Central memory CD4-positive, alpha-beta T cell (primary cell): Measurements from ENCODE around the gene EPN2.

Experiments used
- DNase-seq: peaks from one replicate; pipeline ENCODE4 v3.0.0; 2022

Gene EPN2

DNA sequence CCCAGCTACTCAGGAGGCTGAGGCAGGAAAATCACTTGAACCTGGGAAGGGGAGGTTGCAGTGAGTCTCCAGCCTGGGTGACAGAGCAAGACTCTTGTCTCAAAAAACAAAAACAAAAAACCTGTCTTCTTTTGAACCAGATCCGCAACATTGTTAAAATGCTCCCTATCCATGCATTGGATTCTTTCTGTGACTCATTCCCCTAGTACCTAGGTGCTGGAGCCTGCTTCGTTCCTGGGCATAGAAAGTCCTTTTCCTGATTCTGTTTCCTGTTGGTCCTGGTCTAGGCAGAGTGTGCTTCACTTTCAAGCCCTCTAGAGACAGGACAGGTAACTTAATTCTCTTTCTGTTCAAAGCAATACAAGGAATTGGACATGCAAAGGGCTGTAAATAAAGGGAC is 5.2 kb downstream of the EPN2 start:
- DNase-seq = no peak

DNA sequence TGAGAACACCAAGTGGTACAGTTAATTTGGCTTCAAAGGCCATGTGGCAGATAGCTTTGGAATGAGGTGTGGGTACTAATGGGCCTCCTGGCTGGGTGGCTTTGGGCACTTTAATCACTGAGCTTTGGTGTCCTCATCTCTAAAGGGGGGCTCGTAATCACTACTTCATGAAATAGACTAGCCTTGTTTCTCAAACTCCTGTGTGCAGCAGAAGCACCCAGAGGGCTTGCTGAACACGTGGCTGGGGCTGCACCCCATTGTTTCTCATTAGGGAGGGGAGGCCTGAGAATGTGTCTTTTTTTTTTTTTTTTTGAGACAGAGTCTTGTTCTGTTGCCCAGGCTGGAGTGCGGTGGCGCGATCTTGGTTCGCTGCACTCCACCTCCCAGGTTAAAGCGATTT is 5.8 kb downstream of the EPN2 start:
- DNase-seq = no peak

DNA sequence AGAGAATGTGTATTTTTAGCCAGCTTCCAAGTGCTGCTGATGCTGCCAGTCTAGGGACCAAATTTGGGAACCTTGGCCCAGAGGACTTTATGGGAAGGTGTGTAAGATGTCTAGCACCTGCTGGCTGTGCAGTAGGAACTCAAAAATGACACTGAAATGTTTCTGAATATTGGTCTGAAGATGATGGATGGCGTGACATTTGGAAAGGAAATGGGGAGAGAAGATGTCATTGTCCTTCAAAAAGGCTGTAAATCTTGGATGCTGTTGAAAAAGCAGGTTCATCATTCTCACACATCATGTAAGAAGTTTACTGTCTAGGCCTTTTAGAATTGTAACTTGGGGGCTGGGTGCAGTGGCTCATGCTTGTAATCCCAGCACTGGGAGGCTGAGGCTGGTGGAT is 6.7 kb downstream of the EPN2 start:
- DNase-seq = no peak

DNA sequence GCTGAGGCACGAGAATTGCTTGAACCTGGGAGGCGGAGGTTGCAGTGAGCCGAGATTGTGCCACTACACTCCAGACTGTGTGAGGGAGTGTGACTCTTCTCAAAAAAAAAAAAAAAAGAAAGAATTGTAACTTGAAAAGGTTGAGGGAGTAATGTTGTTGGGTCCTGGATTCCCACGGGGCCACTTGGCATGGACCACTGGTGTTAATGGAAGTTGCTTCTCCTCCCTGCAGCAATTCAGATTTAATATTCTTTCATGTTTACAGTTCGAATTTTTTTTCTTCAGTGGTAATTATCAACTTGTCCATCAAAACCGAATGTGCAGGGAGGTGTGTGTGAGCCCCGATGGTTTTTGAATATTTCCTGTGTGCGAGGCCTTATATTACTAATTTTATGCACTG is 7.2 kb downstream of the EPN2 start:
- no peak for DNase-seq

DNA sequence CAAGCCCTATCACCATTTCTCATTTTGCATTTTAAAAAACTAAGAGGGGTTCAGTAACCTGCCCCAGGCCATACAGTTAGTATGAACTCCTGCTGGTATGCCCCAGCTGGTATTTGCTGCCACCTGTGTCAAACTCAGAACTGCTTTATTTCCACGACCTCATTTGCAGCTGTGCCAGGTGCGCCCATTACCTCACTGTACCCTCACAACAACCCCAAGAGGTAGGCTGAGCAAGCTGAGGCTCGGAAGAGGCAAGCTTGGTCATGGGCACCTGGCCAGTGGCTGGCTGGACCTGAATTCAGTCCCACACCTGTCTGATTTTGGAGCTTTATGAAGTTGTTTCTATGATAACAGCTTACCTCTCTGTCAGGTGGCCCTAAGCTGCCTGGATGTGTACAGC is 7.6 kb downstream of the EPN2 start:
- DNase-seq = no peak

DNA sequence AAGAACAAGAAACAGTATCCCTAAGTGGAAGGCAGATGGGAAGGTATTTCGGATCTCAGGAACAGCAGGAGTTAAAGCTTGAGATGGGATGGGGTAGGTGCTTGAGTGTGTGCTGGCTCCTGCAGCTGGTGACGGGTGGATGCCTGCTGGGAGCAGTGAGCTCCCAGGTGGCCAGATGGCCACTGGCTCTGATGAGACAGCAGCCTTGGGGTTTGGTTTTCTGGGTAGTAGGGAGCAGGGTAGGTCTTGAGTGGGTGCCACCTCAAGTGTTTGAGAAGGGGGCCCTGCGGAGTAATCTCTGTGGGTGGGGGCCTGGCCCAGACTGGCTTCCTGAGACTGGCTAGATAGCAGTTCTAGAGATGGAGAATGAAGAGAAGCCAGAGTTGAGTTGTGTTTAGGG is 10.3 kb downstream of the EPN2 start:
- no peak for DNase-seq

DNA sequence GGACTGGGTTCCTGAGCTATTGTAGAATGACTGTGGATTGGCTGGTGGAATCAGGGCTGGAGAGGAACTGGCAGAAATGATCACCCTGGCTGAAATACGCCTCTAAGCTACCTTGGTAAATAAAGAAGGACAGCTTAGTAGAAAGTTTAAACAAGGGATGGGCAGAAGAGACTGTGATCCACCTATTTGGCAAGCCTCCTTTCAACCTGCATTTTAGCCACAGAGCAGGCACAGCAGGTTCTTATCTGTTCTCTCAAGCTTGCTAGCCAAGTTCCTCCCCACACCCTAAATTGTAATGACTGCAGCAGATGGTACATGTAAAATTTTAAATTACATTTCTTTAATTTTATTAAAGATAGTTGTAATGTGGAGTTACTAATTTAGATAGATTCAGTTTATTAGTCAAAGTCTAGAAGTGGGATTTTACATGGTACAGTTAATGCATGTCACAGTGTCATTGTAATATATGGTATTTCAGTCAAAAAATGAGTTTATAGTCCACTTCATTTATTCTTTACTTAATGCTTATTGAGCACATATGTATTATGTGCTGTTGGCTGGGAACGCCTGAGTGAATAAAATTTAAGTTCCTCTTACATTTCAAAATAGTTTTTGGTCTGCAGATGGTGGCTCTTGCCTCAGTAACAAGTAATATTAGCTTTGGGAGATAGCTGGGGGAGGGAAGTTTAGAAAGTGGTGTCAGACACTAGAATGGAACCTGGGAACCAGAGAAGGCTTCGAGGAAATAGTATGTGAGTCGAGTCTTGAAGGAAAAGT is 11.2 kb downstream of the EPN2 start:
- no peak for DNase-seq

DNA sequence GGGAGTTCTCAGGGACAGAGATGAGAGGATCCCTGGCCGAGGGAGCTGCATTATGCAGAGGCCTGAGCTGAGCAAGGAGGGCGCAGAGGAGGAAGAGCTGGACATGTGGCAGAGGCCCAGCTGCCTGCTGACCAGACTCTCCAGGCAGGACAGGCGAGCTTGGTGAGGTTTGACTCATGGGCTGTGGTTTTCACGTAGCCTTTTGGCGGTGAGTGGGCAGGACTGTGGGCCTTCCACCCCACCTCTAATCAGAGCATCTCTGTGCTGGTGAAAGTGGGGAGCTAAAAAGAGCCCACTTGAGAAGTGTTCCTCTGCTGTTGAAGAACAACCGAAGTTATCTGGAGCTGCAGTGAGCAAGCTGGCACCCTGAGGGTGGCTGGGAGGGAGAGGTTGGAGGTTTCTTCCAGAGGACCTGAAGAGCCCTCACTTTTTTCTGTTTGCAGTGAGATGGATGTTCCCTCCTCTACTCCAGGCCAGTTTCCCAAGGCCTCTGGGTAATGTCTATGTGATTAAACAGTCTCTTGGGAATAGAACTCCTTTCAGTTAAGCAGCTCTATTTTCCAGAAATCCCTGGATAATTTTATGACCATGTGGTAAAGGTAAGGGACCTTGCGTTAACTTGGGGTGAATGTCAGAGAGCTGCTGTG is 11.9 kb downstream of the EPN2 start:
- DNase-seq = no peak

DNA sequence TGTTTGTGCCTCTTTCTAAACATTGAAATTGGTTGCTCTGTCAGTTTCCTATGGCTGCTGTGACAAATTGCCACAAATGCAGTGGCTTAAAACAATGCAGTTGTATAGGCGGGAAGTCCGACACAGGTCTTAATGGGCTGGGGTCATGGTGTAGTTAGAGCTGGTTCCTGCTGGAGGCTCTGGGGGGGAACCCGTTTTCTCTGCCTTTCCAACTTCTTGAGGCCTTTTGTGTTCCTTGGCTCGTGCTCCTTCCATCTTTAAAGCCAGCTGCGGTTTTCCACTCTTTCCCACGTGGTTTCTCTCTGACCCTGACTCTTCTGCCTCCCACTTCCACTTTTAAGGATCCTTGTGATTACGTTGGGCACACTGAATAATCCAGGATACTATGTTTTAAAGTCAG is 12.5 kb downstream of the EPN2 start:
- no peak for DNase-seq

DNA sequence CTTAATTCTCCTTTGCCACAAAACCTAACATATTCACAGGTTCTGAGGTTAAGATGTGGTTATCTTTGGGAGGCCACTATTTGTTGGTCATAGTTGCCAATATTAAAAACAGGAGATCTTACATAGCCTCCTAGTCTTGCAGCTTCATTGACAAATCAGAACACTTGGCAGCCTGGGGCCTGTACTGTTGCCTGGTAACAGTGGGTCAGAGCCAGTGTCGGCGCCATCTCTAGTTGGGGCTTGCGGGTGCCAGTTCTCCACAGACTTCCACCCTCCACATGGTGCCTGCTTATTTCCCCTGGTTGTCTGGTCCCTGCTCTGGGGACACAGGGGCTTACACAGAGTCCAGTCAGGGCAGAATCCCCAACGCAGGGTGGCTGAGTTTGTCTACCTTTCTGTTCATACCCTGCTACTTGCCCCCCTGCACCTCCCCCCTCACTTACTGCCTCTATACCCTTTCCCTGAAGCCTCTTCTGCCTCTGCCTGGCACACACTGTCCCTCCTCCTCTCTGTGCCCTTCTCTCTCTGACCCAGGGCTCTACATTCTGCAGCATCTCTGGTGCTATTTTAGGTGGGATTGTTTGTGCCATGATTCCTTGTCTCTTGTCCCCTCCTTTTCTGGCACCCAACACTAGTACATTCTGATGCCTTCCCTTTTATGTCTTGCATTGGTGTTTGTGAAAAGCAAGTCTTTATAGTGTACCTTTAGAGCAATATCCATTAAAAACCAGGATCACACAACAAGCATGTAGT is 13.4 kb downstream of the EPN2 start:
- no peak for DNase-seq

DNA sequence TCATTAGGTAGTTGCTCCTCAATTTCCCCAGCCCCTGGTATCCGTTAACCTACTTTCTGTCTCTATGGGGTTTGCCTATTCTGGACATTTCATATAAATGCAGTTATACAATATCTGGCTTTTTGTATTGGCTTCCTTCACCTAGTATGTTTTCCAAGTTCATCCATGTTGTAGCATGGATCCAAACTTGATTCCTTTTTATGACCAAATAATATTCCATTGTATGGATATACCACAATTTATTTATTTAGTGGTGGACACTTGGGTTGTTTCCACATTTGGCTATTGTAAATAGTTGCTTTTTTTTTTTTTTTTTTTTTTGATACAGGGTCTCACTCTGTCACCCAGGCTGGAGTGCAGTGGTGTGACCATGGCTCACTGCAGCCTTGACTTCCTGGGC is 15.9 kb downstream of the EPN2 start:
- no peak for DNase-seq

DNA sequence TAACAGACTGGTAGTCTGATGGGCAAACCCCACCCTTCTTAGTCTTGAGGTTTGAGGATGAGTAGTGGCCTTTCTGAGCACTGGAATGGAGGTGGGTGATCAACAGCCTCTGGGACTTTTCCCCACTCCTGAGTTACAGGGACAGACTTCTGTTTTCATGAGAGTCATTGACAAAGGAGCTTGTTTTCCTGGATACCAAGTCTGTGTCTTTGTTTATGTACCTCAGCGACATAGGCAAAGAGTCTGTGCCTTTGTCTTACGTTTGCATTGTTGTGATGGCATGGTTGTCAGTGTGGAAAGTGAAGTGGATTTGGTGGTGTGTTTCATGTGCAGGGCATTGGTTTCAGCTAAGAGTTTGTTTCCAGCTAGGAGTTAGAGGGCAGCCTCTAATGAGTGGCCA is 17.5 kb downstream of the EPN2 start:
- DNase-seq = no peak

DNA sequence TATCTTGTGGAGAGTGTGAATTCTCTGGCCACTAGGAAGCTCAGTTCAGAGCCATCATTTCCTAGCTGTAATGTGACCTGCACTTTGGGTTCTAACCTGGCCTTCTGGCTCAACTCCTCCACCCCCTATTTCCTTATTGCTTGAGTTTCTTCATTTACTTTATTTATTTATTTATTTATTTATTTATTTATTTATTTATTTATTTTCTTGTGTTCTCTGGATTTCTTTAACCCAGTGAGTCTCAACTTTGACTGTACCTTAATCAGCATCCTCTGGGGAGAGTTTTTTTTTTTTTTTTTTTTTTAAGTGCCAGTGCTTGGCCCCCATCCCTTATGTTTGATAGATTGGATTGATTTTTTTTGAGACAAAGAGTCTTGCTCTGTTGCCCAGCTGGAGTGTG is 18.1 kb downstream of the EPN2 start:
- no peak for DNase-seq

DNA sequence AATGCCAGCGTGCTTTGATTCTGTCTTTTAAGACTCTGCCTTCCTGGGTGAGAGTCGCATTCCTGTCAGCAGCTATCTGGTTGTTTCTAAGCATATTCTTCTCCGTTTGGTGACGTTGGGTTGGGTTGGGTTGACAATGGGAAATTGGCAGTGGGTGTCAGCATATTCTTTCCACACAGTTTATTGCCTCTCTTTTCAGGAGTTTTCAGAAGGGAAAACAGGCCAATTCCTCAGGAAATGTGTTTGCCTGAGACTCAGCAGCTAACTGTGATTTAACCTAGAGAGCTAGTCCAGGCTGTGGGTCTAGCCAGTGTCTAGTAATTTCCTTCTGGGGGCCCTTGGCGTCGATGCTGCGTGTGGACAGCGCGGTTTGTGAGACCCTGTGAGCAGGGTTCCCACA is 21.2 kb downstream of the EPN2 start:
- no peak for DNase-seq

DNA sequence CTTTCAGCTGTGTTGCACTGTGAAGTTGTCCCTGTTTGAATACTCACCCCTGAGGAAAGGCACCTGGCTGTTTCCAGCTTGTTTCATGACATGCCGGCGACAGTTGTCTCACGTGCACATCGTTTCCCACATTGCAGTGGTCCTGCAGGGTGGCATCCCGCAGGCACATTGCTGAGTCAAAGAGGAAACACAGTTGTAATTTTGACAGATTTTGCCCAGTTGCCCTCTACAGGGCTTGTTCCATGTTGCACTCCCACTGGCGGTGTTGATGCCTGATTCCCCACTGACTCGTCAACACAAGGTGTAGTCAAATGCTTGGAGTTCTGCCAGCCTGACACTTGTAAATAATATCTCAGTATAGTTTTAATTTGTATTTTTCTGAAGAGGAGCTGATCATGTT is 23.8 kb downstream of the EPN2 start:
- no peak for DNase-seq

DNA sequence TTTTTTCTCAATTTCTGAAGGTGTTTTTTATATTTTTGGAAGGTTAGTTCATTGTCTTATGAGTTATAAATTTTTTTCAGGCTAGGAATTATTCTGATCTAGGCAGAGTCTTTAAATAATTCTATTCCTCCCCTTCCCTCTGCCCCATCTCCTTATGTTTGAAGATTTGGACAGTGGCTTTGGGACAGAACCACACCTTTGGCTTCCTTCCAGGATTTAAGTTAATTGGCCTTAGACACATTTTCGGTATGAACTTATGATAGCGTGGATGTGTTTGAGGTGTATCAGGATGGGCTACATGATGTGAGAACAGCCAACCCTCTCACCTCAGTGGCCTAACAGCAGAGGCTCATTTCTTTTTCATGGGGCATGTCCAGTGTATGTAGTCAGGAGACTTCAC is 24.3 kb downstream of the EPN2 start:
- no peak for DNase-seq

DNA sequence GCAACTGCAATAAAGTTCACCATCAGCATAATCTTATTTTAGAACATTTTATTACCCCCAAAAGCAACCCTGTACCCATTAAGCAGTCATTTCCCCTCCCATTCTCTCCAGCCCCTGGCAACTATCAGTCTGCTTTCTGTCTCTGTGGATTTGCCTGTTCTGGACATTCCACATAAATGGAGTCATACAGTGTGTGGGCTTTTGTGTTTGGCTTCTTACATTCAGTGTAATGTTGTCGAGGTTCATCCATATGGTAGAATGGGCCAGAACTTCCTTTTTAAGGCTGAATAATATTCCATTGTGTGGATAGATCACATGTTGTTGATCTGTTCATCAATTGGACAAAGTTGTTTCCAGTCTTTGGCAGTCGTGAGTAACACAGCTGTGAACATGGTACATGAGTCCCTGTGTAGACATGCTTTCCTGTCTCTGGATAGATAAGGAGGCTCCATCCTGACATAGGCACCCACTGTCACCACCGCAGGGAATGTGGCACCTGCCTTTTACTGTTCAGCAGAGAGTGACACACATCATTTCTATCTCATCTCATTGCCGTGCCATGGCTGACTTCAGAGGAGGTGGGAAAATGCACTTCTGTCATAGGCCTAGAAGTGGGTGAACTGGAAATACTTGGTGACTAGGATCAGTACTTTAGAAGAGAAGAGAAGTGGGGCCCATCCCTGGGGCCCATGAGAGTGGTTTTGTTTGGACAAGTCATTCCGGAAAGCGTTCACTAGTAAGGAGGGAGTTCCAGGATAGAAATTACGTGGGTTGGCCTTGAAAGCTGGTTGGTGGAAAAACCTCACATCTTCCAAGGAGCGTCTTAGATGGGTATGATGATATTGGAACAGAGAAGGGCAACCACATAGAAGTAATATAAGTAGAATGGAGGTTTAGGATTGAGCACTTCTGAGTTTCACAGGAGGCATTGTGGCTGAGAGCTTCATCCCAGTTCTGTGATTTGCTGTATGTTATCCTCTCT is 25.8 kb downstream of the EPN2 start:
- DNase-seq = no peak

DNA sequence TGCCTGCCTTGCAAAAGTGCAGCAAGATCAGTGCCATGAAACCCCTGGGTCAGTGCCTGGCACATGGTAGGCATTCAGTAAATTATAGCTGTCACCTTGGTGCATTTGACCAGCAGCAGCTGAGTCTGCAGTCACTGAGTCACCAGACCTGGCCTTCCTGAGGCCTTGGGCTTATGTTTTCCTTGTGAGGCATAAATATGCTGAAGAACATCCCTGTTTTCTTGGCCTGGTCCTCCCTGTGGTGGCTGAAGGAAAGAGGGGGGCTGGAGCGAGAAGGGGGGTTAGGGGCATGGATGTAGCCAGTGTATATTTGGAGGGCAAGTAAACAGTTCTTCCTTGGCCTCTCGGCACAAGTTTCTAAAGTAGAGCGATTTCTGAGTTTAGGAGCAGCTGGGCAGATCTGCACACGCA is 26.5 kb downstream of the EPN2 start:
- DNase-seq = no peak

DNA sequence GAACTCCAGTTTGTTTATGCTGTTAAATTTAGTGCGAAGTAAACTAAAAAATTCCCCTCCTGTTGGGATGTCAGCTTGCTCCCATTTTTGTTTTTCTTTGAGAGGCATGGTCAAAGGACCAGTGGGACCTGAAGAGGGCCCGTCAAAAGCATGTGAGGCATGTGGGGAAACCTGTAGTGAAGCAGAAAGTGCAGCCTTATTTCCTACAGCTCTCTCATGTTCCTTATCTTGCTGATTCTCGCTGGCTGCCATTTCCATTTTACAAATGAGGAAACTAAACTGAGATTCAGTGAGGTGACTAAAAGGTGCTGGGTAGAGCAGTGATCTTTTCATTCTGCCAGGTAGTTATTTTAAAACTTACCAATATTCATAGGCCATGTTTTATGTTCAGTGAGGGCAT is 27.1 kb downstream of the EPN2 start:
- no peak for DNase-seq

DNA sequence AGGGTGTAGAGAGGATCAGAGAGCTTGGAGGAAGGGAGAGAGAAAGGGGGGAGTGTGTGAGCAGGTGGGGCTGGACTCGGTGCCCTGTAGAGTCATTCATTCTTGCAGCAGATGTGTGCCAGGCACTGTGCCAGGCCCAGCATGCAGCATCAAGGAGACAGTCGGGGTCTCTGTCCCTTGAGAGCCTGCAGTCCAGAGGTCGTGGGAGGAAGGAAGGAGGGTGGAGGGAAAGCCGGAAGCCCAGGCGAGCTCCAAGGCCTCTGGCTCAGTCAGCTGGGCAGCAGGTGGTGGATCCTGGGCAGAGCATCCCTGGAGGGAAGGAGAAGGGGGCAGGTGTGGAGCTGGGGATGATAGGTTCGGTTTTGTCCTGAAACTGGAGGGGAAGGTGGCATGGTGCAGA is 27.5 kb downstream of the EPN2 start:
- DNase-seq = no peak

DNA sequence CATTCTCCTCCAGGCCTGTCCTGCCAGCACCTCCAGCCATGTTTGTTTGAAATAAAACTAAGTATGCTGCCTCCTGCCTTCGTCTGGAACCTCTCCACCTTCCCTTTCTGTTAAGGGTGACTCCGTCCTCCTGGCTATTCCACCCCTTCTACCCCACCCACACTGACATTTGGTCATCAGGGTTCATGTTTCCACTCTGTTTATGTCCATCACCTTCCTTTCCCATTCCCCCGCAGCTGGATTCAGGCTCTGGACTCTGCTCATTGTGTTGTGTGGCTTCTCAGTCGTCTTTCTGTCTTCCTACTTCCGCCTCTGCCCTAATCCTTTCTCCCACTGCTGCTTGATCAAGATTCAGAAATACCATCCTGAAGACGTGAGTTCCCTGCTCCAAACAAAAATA is 28.6 kb downstream of the EPN2 start:
- no peak for DNase-seq

DNA sequence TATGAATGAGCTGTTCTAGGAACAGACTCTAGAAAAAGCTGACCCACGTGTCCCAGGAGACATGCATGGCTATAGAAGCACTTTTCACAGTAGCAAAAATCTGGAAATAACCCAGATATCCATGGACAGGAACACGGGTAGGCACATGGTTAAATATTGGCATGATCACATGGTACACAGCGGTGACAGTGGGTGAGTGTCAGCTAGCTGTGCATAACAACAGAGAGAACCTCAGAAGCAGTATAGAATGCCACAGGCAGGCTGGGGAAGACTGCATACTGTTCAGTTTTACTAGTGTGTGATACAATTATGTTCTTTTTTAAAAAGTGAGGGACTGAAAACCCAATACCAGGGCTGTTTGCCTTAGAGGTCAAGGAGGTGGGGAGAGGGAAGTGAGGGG is 31.4 kb downstream of the EPN2 start:
- no peak for DNase-seq

DNA sequence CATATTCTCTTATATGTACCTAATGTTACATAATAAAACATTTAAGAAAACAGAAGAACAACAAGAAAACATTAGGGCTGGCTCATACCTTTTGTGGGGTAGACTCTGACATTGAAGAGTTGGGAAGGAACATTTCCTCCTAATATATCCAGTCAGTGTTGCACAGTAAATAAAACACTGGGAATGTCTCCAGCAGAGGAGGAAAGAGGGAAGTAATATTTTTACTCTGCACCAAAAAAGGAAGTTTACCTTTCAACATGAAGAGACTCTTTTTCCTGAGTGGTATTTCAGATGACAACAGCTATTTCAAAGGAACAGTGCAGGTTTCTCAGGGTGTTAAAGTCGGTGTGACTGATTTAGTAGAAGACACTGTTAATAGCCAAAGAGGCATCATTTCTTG is 31.9 kb downstream of the EPN2 start:
- DNase-seq = no peak
